Prostate gland (tissue), 2 donors: ENCODE data around the gene MAPK1. TPM values are rescaled to one million over a fixed set of nuclear protein-coding genes. Genes with fewer than 3 reads are reported as not detected.
A peak's percentile ranks its signal among the peaks of the same experiment; 100 is the strongest.
"Not testable (repeated sequence)": the region's sequence is repeated elsewhere in the genome, so short reads cannot be mapped to it uniquely, and the experiment has no call there.

Experiments
- DNase-seq: peaks from one replicate; pipeline ENCODE4 v3.0.0-alpha.2; 2019; ENCODE audit warnings: low spot score
- H3K27ac ChIP-seq, 2 donors: fragments of 200-600 bp; sonication (generic); 2 replicates each; pipeline ENCODE4 v1.5.1; 2017 to 2019
- H3K27me3 ChIP-seq: fragments of 200-600 bp; sonication (generic); replicated peaks from 2 replicates; pipeline ENCODE4 v1.5.1; 2019; ENCODE audit not compliant: insufficient read depth
- H3K36me3 ChIP-seq, 2 donors: fragments of 200-600 bp; sonication (generic); 1 replicate in 1 of 2; 2 replicates in 1 of 2; pipeline versions ENCODE4 v1.5.1 to v1.8.1; 2017 to 2019
- H3K4me1 ChIP-seq: fragments of 200-600 bp; sonication (generic); replicated peaks from 2 replicates; pipeline ENCODE4 v1.5.1; 2019
- H3K4me3 ChIP-seq, 2 donors: fragments of 200-600 bp; sonication (generic); 2 replicates each; pipeline ENCODE4 v1.5.1; 2017 to 2019
- H3K9me3 ChIP-seq: fragments of 200-600 bp; sonication (generic); 2 replicates; pipeline ENCODE4 v1.5.1; 2017
- POLR2A ChIP-seq: fragments of 450-650 bp; IDR thresholded peaks from one replicate; pipeline ENCODE4 v1.6.1; 2016; ENCODE audit warnings: antibody characterized with exemption, mild to moderate bottlenecking
- POLR2AphosphoS5 ChIP-seq: sonication (generic); formaldehyde crosslinking; IDR thresholded peaks from one replicate; pipeline ENCODE4 v1.6.1; 2017; ENCODE audit warnings: antibody characterized with exemption
- WGBS: methylation state at CpG from one replicate; pipeline ENCODE4 v1.1.5; 2018; 5-methylcytosine and 5-hydroxymethylcytosine counted together
- intact Hi-C: fragments of 100-400 bp; cut with DNase I; formaldehyde crosslinking; loops from one replicate; pipeline ENCODE4 v1.14.2; 2022
- total RNA-seq, 2 donors: library from RNA; depleted of rRNA; stranded (reverse); fragments of >200 nt; gene quantifications; one replicate each; pipeline ENCODE4 v1.1.0, GENCODE V29; 2016
- TF ChIP-seq, protein P1 (sequence below), 4 experiments: fragments of 200-600 bp in 2 of 4; fragments of 450-650 bp in 2 of 4; sonication (generic) in 2 of 4; IDR thresholded peaks; 1 replicate in 3 of 4; 2 replicates in 1 of 4; pipeline ENCODE4 v1.5.1; 2016 to 2019; ENCODE audit warnings: antibody characterized with exemption in 4 of 4, mild to moderate bottlenecking in 2 of 4, moderate library complexity in 2 of 4

The MAPK1 gene
- total RNA-seq, 2 donors from 2014 or later: 89.6 to 92.1 TPM

DNA sequence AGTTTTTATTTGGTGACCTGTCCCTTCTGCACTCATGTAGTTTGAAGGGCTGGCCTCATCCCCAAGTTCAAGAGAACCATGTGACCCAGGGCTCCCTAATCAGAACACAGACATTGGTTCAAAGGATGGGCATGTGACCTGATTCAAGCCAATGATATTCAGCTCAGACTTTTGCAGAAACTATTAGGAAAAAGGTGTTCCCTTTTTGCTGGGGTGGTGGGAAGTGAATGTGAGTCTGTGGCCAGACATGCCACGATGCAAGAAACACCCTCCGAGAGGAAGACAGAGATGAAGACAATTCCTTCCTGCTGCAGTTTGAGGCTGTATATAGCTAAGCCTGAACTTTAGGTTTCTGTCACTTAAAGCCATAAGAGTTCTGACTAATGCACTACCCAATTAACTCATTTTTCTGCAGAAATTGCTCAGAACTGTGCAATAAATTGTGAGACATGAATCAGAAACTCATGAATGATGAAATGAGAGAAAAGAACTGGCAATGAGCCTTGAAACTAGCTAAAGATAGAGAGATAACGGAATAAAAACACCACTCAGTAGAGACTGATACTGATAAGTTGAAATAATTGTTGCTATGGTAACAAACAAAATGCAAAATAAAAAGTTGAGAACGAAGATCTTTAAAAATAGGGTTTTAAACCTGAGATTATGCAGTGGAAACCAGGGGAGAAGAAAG lies 9.2 kb upstream of the MAPK1 start:
- H3K27me3 ChIP-seq: no peaks in the 10 kb centered on the region
- no peak for DNase-seq
- H3K4me1 ChIP-seq: no peaks in the 10 kb centered on the region
- 45% methylated on average over 4 of the region's 4 CpGs for WGBS
- H3K4me3 ChIP-seq: no peak overlapping the region
- TF ChIP-seq, protein P1, sequence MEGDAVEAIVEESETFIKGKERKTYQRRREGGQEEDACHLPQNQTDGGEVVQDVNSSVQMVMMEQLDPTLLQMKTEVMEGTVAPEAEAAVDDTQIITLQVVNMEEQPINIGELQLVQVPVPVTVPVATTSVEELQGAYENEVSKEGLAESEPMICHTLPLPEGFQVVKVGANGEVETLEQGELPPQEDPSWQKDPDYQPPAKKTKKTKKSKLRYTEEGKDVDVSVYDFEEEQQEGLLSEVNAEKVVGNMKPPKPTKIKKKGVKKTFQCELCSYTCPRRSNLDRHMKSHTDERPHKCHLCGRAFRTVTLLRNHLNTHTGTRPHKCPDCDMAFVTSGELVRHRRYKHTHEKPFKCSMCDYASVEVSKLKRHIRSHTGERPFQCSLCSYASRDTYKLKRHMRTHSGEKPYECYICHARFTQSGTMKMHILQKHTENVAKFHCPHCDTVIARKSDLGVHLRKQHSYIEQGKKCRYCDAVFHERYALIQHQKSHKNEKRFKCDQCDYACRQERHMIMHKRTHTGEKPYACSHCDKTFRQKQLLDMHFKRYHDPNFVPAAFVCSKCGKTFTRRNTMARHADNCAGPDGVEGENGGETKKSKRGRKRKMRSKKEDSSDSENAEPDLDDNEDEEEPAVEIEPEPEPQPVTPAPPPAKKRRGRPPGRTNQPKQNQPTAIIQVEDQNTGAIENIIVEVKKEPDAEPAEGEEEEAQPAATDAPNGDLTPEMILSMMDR (IDR thresholded peaks at IDR 0.05): no peak
- TF ChIP-seq POLR2A (no peak), POLR2AphosphoS5 (no peak)
- no peak overlapping the region for H3K27ac ChIP-seq
- intact Hi-C loops: loop anchor here (10.0 kb wide), 1 partner anchor 122 kb away; no protein-coding TSS in a partner anchor
- no peaks in the 10 kb centered on the region for H3K9me3 ChIP-seq
- H3K36me3 ChIP-seq: no peaks in the 10 kb centered on the region

DNA sequence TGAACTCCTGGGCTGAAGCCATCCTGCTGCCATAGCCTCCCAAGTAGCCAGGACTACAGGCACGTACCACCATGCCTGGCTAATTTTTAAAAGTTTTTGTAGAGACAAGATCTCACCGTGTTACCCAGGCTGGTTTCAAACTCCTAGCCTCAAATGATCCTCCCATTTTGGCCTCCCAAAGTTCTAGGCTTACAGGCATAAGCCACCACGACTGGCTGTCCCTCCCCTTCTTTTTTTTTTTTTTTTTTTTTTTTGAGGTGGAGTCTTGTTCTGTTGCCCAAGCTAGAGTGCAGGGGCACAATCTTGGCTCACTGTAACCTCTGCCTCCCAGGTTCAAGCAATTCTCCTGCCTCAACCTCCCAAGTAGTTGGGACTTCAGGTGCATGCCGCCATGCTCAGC lies 7.5 kb upstream of the MAPK1 start:
- H3K27me3 ChIP-seq, H3K27ac ChIP-seq, H3K4me1 ChIP-seq, H3K4me3 ChIP-seq, DNase-seq, H3K36me3 ChIP-seq, H3K9me3 ChIP-seq: not testable (repeated sequence)
- 84% methylated on average over 4 of the region's 4 CpGs for WGBS
- intact Hi-C loops: loop anchor here (10.0 kb wide), 1 partner anchor 120 kb away; no protein-coding TSS in a partner anchor

DNA sequence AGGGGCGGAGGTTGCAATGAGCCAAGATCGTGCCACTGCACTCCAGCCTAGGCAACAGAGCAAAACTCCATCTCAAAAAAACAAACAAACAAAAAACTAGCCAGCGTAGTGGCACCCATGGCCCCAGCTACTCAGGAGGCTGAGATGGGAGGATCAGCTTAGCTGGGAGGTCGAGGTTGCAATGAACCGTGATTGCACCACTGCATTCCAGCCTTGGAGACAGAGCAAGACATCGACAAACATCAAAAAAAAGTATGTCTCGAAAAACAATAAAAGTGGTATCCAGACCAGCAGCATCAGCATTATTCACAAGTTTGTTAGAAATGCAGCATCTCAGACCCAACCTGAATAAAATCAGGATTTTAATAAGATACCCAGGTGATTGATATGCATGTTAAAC lies 6.2 kb upstream of the MAPK1 start:
- Histone ChIP-seq H3K27ac (no peak overlapping the region), H3K36me3 (no peaks in the 10 kb centered on the region), H3K27me3 (no peaks in the 10 kb centered on the region), H3K4me1 (no peaks in the 10 kb centered on the region), H3K4me3 (no peak overlapping the region), H3K9me3 (no peaks in the 10 kb centered on the region)
- TF ChIP-seq POLR2AphosphoS5: no peak
- no peak for DNase-seq
- 87% methylated on average over 7 of the region's 7 CpGs for WGBS
- intact Hi-C loops: loop anchor here (10.0 kb wide), 1 partner anchor 119 kb away; no protein-coding TSS in a partner anchor

DNA sequence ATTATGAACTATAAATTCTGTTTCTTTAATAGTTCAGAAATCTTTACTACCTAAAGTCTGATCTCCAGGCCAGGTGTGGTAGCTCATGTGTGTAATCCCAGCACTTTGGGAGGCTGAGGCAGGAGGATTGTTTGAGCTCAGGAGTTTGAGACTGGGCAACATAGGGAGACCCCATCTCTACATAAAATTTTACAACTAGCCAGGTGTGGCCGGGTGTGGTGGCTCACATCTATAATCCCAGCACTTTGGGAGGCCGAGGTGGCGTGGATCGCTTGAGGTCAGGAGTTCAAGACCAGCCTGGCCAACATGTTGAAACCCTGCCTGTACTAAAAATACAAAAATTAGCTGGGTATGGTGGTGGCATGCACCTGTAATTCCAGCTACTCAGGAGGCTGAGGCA lies 5.3 kb upstream of the MAPK1 start:
- H3K4me1 ChIP-seq, H3K27me3 ChIP-seq, DNase-seq, H3K36me3 ChIP-seq, H3K27ac ChIP-seq, H3K9me3 ChIP-seq, H3K4me3 ChIP-seq: not testable (repeated sequence)
- intact Hi-C loops: loop anchor here (10.0 kb wide), 1 partner anchor 118 kb away; no protein-coding TSS in a partner anchor
- 94% methylated on average over 4 of the region's 4 CpGs for WGBS

DNA sequence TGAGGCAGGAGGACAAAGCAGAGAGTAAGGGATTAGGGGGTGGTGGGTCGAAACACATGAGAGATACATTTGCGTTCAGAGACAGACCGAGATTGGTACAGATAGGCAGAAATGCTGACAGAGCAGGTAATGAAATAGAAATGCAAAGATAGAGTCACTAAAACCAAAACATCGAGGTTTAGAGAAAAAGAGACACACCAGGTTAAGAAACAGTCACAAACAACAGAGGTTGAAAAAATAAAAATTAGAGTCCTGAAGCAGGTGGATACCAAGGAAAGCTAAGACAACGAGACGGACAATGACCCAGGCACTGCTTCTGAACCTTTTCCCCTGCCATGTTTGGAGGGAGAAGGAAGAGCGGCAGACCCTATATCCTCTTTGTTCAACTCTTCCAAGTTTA lies 1.2 kb upstream of the MAPK1 start:
- Histone ChIP-seq H3K27me3 (no peaks in the 10 kb centered on the region), H3K9me3 (no peaks in the 10 kb centered on the region), H3K27ac (no peak overlapping the region), H3K36me3 (no peaks in the 10 kb centered on the region), H3K4me1 (peaks cover 6% of the 10 kb centered on the region), H3K4me3 (no peak overlapping the region)
- no peak for DNase-seq
- intact Hi-C loops: no loop called here
- 96% methylated on average over 7 of the region's 7 CpGs for WGBS
- no peak for TF ChIP-seq POLR2A
- no peak for TF ChIP-seq POLR2AphosphoS5
- TF ChIP-seq, protein P1 (IDR thresholded peaks at IDR 0.05): no peak

DNA sequence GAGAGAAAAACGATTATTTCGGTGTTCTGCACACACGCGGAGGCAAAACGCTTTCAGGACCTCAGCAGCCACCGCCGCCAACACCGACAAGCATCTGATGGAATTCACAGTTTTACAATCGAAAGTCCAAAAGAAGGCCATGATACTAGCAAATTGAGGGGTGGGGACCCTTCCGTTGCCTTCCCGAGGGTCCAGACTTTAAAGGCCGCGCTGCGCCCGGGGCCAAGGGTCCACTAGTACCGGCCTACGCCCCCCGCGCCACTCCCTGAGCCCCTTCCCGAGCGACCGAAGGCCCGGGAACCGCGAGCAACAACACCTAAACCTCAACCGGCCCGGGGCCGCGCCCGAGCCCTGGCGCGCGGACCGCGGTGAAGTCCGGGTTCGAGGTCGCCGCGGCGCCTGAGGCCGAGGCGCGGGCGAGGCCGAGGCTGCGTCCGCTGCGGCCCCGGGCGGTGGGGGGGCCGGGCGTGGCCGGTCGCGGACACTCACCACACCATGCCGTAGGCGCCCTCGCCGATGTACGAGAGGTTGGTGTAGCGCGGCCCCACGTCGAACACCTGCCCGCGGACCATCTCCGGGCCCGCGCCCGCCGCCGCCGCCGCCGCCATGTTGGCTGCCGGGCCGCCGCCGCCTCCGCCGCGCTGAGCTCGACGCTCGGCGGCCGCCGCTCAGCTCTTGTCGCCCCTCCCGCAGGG lies 465 bp downstream of the MAPK1 start:
- H3K4me1 ChIP-seq: peaks cover 6% of the 10 kb centered on the region

More for the DNA sequence above, 465 bp downstream of the MAPK1 start:
- Histone ChIP-seq H3K27ac (peak overlapping the region; percentile 85 to 87), H3K27me3 (no peaks in the 10 kb centered on the region), H3K9me3 (no peaks in the 10 kb centered on the region), H3K36me3 (no peaks in the 10 kb centered on the region), H3K4me3 (peak overlapping the region; percentile 81 to 89)
- WGBS: under 1% methylated on average over 62 of the region's 91 CpGs
- no peak for DNase-seq
- intact Hi-C loops: no loop called here
- TF ChIP-seq POLR2A (no peak), POLR2AphosphoS5 (no peak)
- TF ChIP-seq, protein P1 (IDR thresholded peaks at IDR 0.05): no peak
